Neural progenitor cell (in vitro differentiated cells): ENCODE data around the gene SFXN2.

Source experiments
- CTCF ChIP-seq: fragments of 200-600 bp; sonication (generic); IDR thresholded peaks from 2 replicates; pipeline ENCODE4 v1.5.1; 2017; ENCODE audit warnings: antibody characterized with exemption, mild to moderate bottlenecking
- EZH2phosphoT487 ChIP-seq: fragments of 200-600 bp; sonication (generic); IDR thresholded peaks from 2 replicates; pipeline ENCODE4 v1.6.1; 2017; ENCODE audit warnings: antibody characterized with exemption

GRCh38 chr10:102665904-102666509 is 48.4 kb upstream of the SFXN2 start:
- no peak for TF ChIP-seq CTCF
- TF ChIP-seq EZH2phosphoT487 = no peak
